Stimulated activated CD8-positive, alpha-beta memory T cell treated with anti-CD3 and anti-CD28 coated beads, Interleukin-7, amount 100 ng/mL, for 1 hour (primary cell): ENCODE data around the gene PARVA.
A peak's percentile ranks its signal among the peaks of the same experiment; 100 is the strongest.
"Not testable (repeated sequence)": the region's sequence is repeated elsewhere in the genome, so short reads cannot be mapped to it uniquely, and the experiment has no call there.

Source experiments
- DNase-seq, 2 donors: peaks; one replicate each; pipeline ENCODE4 v3.0.0-alpha.2; 2020; ENCODE audit warnings: low read depth in 2 of 2

Gene PARVA, protein sequence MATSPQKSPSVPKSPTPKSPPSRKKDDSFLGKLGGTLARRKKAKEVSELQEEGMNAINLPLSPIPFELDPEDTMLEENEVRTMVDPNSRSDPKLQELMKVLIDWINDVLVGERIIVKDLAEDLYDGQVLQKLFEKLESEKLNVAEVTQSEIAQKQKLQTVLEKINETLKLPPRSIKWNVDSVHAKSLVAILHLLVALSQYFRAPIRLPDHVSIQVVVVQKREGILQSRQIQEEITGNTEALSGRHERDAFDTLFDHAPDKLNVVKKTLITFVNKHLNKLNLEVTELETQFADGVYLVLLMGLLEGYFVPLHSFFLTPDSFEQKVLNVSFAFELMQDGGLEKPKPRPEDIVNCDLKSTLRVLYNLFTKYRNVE

DNA sequence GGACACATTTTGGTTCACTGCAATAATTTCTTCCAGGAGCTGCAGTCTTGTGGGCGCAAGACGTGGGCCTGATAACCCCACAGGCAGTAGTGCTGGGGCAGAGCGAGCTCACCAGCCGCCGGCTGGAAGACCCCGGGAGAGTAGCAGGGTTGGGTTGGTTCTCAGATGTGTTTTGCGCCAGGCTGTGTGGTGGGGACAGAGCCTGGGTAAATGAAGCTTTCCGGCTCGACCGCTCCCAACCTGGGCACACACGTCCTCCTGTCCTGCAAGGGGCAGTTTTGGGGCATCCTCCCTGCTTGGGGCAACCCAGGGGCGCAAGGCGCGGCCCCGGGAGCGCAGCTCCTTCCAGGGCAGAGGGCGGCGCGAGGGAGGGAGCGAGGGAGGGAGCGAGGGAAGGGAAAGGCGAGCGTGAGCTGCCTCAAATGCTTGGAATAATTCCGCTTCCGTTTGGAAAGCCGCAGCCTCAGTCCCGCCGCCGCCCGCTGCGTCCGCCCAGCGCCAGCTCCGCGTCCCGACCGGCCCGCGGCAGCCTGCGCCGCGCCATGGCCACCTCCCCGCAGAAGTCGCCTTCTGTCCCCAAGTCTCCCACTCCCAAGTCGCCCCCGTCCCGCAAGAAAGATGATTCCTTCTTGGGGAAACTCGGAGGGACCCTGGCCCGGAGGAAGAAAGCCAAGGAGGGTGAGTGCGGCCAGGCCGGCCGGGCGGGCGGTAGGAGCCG, at the start of gene PARVA:
PARVA (plus strand) TSS at position 466 of the 718 bp plus-strand sequence; CDS start at position 543, 77 bp downstream.
- no peak for DNase-seq

DNA sequence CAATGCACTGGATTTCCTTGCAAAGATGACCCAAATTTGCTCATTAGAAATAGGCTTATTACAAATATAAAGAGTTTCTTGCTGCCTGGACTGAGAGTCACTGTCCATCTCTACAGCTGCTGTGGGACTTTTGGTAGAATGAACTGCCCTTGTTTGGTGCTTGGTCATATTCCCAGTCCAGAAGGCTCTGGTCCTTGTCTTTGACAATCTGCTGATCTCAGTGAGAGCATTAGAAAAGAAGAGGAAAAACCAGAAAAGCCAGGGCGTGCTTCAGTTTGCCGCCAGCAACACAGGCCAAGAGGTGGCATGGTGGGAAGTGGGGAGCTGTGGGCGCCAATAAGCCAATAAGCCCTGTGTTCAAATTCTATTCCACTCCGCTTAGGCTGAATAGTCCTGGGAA, 48.2 kb upstream of the PARVA start:
- no peak for DNase-seq

DNA sequence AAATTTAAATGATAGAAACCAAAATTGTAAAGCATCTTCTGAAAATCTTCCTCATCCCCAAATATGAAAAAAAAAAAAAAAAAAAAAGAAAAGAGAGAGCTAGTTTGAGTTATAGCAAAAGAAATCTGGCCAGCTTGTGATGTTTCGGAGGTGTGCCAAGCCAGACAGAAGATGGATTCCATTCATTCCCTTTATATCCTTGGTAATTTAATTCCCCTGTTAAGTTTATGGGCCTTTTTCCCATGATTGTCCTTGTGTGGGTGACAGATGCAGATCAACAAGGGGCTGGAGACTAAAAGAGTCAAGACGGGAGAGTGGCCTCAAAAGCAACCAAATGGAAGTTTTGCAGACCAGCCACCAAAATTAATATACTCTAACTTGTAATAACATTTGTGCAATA, 47.6 kb upstream of the PARVA start:
- no peak for DNase-seq

DNA sequence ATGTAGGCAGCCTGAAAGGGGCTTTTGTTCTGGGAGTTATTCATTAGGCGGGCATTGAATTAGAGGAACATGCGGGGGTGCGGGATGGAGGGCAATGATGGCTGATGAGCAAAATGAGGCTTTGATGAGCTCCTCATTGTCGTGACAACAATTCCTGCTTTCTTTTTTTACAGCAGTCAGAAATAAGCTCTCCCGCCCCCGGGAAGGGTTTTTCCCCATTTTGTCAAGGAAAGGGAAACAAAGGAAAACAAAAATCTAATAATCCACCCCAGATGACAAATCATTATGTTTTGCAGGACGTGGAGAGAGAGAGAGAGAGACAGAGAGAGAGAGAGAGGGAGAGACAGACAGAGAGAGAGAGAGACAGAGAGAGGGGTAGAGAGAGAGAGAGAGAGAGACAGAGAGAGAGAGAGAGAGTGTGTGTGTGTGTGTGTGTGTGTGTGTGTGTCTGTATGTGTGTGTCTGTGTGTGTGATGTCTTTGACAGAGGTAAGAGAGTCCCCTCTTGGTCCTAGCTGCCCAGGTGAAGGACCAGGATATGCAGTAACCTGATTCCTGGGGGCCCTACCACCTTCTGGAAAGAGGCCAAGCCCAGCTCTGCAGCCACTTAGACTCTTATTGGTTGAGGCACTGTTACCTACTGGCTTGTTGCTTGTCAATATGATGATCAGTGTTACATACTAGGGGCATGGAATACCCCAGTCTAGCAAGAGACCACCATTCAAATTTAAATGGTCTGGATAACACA, 46.7 kb upstream of the PARVA start:
- no peak for DNase-seq

DNA sequence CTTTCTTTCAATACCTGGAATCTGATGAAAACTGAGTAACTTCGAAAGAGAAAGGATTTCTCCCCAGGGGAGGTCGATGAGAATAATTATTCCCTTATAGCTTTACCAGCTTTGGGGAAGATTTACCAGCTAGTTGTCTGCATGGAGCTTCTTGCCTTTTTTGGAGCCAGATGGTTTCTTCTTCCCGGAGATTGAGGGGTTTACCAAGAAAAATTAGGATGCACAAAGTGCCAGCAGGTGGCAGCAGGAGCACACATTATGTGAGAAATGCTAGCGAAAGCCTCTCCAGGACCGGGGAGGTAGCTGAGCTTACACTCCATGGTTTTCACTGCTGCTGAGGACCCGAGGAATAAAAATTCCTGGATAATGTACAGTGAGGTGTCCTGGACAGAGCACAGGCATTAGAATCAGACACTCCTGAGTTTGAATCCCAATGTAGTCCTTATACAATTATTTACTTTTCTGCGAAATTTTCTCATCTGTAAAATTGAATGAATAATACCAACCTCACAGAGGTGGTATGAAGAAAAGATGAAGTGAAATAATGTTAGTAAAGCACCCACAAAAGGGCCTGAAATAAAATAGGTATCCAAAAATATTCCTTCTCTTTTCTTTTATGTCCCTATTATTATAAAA, 46.0 kb upstream of the PARVA start:
- DNase-seq = peak; percentile 33 to 49

DNA sequence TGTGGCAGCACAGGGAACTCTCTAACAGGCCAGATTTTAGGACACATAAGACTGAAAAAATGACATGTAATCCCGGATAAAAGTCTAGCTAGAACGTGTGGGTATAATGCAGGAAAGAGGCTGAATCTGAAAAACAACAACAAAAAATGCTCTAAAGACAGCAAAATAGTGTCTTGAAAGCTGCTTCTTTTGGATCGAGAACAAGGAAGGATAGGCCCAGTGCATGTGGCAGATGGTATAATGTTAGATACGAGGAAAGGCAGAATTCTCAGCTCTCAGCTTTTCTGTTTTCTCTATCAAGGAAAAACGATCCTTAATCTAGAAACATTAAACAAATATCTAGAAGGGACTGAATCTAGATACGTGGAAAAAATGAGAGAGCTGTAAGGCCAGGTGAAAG, 33.8 kb upstream of the PARVA start:
- DNase-seq = no peak

DNA sequence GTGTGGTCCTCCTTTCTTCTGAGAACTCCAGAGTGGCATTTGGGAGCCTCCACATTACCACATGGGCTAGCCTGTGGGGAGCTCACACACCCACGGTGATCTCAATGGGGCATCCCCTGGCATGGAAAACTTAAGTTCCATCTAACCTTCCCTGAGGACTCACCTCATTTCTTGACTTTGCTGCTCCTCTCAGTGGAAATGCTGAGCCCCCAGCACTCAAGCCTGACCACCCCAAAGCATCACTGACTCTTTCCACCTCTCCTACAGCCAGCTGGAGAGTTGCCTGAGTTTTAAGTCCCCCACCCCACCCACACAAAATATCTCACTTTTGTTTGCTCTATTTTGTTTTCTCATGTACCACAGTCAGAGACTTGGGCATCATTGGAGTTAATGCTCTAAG, 23.8 kb upstream of the PARVA start:
- DNase-seq = no peak

DNA sequence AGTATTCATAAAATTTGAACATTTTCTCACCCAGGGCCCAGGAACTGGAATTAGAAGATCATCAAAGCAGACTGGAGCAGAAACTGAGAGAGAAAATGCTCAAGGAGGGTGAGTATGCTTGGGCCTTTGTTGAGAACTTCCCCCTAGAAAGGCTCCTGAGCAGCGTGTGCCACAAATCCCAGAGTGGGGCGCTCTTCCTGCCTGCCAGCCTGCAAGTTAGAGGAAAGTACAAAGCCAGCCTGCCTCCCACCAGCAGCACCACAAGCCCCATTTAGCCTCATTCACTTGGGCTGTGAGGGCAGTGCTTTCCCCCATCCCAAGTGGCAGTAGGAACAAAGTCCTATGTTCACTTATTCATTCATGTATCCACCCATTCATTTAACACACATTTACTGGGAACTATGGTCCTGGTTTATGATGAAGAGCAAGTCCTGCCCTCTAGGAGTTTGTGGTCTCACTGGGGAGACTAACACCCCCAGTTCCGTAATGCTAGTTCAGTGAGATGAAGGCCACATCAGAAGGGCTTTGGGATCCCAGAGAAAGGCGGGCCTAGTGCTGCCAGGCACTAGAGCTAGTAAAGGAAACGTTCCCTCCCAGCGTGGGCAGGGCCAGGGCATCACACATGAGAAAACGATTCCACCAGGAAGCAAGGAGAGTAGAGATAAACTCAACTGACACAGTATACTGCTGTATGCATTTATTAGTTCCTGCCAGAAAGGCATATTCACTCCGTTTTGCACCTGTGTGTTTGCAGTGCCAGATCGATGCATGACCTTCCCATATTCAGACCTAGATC, 22.4 kb upstream of the PARVA start:
- no peak for DNase-seq

DNA sequence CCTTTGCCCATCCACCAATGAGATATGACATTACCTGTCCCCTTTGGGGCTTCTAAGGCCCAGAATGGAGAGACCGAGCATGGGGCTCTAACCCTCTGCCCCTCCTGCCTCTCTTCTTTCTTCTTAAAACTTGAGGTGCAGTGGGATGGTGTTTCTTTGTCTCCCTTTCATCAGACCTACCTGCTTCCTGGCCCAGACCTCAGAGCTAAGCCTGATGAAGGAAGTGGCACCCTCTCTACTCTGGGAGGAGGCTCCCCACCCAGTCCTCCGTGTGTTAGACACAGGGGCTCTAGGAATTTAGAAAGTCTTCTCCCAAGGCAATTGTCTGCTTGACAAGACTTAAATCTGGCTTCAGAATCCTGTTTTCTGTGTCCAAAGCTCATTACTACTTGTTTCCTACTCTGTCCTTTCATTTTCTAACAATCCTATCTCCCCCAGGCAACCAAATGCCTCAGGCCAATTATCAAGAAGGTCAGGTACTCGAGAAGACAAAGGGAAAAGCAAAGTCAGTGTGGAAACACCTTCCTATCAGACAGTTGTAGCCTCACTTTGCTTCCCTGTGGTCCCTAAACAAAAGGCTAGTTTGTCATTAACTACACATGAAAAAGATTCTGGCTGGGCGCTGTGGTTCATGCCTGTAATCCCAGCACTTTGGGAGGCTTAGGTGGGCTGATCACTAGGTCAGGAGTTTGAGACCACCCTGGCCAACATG, 20.3 kb upstream of the PARVA start:
- DNase-seq = no peak

DNA sequence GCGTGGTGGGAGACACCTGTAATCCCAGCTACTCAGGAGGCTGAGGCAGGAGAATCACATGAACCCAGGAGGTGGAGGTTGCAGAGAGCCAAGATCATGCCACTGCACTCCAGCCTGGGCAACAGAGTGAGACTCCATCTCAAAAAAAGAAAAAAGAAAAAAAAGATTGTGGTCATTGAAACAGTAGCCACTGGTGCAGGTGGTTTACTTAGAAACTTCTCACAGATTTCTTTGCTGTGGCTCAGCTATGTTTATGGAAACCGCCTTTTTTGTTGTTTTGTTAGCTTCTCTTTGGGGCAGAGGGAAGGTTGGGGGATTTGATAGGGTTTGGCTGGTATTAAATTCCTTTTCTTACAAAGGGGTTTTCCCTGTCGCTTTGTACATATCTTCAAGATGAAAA, 19.7 kb upstream of the PARVA start:
- not testable (repeated sequence) for DNase-seq

DNA sequence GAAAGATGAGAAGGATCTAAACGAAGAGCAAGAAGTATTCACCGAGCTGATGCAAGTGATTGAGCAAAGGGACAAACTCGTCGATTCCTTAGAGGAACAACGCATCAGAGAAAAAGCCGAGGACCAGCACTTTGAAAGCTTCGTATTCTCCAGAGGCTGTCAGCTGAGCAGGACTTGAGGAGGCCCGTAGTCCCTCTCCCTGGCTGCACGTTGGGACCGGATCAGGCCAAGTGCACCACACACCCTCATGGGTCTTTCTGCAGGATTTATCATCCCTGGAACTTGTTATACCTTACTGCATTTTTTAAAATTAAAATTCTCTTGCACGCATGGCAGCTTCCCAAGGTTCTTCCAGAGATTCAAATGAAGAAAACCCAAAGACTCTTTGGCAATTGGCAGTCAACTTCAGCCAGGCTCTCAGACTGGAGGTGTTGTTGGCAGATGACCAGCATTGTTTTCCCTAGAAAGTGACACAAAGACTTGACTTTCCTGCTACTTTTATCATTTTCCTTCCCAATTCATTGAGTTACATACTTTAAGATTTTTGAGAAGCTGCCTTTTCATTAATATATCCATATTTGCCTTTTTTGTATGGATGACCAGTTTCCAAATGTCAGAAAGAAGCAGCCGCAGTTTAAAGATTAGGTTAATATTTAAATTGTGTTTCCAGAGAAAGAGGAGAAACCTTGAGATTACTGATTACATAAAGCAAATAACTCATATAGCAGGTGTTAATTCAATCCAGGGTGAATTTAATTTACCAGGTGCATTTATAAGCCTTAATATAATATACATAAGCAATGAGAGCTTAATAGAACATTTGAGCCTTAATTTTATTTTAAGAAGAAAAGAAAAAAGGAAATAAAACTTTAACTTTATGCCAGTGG, 18.8 kb upstream of the PARVA start:
- no peak for DNase-seq

DNA sequence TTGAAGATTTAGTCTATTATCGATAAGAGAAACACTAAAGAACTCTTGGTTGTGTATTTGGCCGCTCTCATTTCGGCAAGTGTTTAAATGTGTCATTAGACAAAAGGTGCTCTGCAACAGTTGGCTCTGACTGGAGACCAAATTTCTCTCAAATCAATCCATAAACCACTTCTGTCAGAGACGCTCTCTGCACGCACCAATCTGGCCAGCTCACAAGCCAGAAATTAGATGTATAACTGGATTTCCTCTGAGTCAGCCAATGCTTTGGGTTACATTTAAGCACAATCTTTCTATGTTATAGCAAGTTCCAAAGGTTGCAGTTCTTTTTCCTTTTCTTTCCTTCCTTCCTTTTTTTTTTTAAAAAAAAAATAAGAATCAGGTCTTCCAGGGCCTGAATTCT, 17.6 kb upstream of the PARVA start:
- DNase-seq = no peak

DNA sequence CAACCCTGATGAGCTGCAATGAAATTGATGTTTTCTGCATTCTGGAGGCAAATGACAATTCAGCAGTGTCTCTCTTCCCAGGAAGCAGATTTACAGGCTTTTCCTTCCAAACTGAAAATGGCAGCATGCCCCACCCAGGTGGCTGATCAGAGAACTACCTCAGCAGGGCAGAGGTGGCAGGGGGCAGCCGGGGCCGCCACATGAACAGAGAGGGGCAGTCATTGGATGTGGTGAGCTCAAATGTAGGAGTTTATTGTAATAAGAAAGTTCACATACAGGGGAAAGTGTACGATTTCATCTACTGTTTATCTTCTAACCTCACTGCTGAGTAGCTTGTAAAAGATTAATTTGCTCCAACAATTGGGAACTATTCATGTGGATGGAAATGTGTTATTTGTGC, 15.7 kb upstream of the PARVA start:
- DNase-seq = no peak

DNA sequence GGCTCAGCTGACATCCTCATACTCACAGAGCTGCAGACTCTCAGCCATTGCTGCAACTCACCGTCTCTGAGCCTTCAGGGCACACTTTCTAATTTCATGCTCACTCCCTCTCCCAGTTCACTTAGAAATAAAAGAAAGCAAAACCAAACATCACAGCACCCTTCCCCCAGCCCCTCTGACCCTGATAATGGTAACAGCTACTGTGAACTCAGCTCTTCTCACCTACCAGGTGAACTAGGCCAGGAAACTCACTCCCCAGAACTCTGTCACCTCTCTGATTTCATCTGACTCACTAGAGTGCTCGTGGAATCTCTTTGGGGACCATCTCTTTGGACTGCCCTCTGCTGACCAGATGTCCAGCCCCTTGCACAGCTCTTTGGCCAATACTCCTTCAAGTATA, 14.5 kb upstream of the PARVA start:
- DNase-seq = no peak

DNA sequence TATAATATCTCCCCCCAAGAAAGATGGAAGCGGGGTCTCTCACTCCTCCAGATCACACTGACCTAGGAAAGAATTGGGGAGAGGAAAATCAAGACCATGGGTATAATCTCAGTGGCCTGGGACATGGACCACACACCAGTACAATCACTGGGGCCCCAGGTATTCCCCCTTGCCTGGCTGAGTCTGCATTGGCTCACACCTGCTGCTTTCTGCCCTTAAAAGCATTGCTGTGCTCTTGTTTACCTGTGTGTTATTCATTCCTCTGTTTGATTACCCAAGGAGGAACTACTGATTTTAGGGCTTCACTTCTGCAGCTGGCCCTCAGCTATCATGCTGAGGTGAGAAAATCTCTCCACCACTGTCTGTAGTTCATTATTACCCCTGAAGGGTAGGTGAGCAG, 14.0 kb upstream of the PARVA start:
- DNase-seq = no peak

DNA sequence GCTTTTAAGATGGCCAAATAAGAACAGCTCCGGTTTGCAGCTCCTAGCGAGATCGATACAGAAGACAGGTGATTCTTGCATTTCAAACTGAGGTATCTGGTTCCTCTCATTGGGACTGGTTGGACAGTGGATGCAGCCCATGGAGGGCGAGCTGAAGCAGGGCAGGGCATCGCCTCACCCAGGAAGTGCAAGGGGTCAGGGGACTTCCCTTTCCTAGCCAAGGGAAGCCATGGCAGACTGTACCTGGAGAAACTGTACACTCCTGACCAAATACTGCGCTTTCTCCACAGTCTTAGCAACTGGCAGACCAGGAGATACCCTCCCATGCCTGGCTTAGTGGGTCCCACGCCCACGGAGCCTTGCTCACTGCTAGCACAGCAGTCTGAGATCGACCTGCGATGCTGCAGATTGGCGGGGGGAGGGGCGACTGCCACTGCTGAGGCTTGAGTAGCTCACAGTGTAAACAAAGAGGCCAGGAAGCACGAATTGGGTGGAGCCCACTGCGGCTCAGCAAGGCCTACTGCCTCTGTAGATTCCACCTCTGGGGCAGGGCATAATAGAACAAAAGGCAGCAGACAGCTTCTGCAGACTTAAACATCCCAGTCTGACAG, 11.3 kb upstream of the PARVA start:
- DNase-seq = peak in 1 of 2 donors; percentile 27

DNA sequence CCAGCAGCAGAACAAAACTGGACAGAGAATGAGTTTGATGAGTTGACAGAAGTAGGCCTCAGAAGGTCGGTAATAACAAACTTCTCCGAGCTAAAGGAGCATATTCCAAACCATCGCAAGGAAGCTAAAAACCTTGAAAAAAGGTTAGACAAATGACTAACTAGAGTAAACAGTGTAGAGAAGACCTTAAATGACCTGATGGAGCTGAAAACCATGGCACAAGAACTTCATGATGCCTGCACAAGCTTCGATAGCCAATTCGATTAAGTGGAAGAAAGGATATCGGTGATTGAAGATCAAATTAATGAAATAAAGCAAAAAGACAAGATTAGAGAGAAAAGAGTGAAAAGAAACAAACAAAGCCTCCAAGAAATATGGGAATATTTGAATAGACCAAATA, 10.3 kb upstream of the PARVA start:
- not testable (repeated sequence) for DNase-seq

DNA sequence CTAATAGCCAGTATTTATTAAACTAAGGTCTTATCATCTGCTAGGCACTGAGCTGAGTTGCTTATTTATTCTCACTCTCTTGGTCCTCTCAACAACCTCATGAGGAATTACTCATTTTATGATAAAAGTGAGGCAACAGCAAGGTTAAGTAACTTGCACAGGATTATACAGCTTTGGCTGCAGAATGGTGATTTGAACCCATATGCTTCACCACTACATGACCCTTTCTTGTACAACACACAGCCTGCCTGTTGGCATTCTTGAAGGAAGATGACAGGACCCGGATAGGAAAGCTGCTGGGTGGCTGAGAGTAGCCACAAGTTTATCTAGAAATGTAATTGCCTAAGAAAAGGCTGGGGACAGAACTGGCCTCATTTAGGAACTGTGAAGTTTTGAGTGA, 5.3 kb upstream of the PARVA start:
- DNase-seq = no peak

DNA sequence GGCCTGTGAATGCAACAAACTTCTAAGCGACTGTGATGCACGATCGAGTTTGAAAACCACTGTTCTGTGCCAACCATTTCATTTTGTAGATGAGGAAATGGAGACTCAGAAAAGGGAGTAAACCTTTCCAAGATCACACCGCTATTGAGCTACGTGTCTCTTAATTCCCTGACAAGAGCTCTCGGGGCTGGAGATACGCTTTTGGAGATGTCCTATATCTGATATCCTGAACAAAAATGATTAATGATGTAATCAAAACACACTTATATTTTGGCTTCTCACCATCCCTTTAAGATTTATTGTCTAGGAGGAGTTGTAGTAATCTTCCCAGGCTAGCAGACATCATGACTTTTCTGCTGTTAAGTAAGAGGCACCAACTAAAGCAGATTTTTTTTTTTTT, 1.7 kb upstream of the PARVA start:
- DNase-seq = no peak
